Suprapubic skin (tissue), 4 donors: ENCODE results near the gene UVRAG. TPM values are rescaled to one million over a fixed set of nuclear protein-coding genes. Genes with fewer than 3 reads are reported as not detected.

ENCODE experiments used
- DNase-seq, 2 donors: peaks; one replicate each; pipeline ENCODE4 v3.0.0-alpha.2; 2019; ENCODE audit warnings: low spot score in 2 of 2
- H3K27ac ChIP-seq: fragments of 200-600 bp; sonication (generic); one replicate; pipeline ENCODE4 v1.5.1; 2019
- H3K27me3 ChIP-seq: fragments of 200-600 bp; sonication (generic); one replicate; pipeline ENCODE4 v1.5.1; 2019
- H3K36me3 ChIP-seq: fragments of 200-600 bp; sonication (generic); one replicate; pipeline ENCODE4 v1.5.1; 2019
- H3K4me1 ChIP-seq: fragments of 200-600 bp; sonication (generic); one replicate; pipeline ENCODE4 v1.5.1; 2019
- H3K4me3 ChIP-seq: fragments of 200-600 bp; sonication (generic); one replicate; pipeline ENCODE4 v1.5.1; 2019; ENCODE audit warnings: mild to moderate bottlenecking
- H3K9me3 ChIP-seq: fragments of 200-600 bp; sonication (generic); one replicate; pipeline ENCODE4 v1.5.1; 2019
- EP300 ChIP-seq: sonication (generic); formaldehyde crosslinking; IDR thresholded peaks from one replicate; pipeline ENCODE4 v1.6.1; 2017; ENCODE audit warnings: antibody characterized with exemption
- POLR2A ChIP-seq, 2 donors: fragments of 450-650 bp; IDR thresholded peaks; one replicate each; pipeline ENCODE4 v1.6.1; 2017; ENCODE audit warnings: antibody characterized with exemption in 2 of 2, mild to moderate bottlenecking in 2 of 2, moderate library complexity in 2 of 2
- POLR2AphosphoS5 ChIP-seq, 3 donors: sonication (generic); formaldehyde crosslinking; IDR thresholded peaks; one replicate each; pipeline ENCODE4 v1.6.1; 2017; ENCODE audit warnings: antibody characterized with exemption in 3 of 3
- WGBS: methylation state at CpG from one replicate; pipeline ENCODE4 v1.1.5; 2018; 5-methylcytosine and 5-hydroxymethylcytosine counted together
- total RNA-seq, 4 donors: library from RNA; depleted of rRNA; stranded (reverse); fragments of >200 nt; gene quantifications; one replicate each; pipeline ENCODE4 v1.1.0, GENCODE V29; 2016
- TF ChIP-seq, protein P1 (sequence below), 2 donors: fragments of 200-600 bp in 1 of 2; fragments of 450-650 bp in 1 of 2; sonication (generic) in 1 of 2; IDR thresholded peaks; one replicate each; pipeline ENCODE4 v1.5.1; 2016 to 2019; ENCODE audit warnings: antibody characterized with exemption in 2 of 2, mild to moderate bottlenecking in 1 of 2, moderate library complexity in 1 of 2

UVRAG gene
- total RNA-seq, 4 donors from 2014 or later, result 17.5 to 30.0 (median 22.1) TPM

GRCh38 chr11:75939992-75940391, 125.0 kb downstream of the UVRAG start:
- 29% methylated on average over 1 of the region's 1 CpG for WGBS
- no peaks in the 10 kb centered on the region for H3K27me3 ChIP-seq

DNA sequence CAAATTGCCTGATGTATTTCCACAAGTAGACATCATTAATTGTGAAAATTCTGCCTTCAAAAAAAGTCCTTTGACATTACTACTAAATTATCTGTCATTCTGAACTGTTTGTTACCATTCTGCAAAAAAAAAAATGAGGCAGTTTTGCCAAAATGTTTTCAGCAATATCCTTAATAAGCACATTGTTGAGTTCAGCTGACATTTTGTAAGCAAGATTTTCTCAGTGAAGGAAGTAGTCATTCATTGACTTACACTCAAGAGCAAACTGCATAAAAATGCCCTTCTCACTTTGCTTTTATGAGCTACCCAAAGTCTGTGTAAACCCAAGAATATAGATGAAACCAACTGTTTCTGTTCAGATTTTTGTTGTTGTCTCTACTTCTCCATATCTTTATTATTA, 125.9 kb downstream of the UVRAG start:
- Histone ChIP-seq H3K27me3 (no peaks in the 10 kb centered on the region), H3K27ac (no peak overlapping the region), H3K4me3 (no peak overlapping the region), H3K36me3 (no peaks in the 10 kb centered on the region), H3K9me3 (no peaks in the 10 kb centered on the region), H3K4me1 (peaks cover 28% of the 10 kb centered on the region)
- TF ChIP-seq POLR2AphosphoS5 (IDR thresholded peaks at IDR 0.05) (no peak), EP300 (no peak), POLR2A (IDR thresholded peaks at IDR 0.05) (no peak)
- TF ChIP-seq, protein P1, sequence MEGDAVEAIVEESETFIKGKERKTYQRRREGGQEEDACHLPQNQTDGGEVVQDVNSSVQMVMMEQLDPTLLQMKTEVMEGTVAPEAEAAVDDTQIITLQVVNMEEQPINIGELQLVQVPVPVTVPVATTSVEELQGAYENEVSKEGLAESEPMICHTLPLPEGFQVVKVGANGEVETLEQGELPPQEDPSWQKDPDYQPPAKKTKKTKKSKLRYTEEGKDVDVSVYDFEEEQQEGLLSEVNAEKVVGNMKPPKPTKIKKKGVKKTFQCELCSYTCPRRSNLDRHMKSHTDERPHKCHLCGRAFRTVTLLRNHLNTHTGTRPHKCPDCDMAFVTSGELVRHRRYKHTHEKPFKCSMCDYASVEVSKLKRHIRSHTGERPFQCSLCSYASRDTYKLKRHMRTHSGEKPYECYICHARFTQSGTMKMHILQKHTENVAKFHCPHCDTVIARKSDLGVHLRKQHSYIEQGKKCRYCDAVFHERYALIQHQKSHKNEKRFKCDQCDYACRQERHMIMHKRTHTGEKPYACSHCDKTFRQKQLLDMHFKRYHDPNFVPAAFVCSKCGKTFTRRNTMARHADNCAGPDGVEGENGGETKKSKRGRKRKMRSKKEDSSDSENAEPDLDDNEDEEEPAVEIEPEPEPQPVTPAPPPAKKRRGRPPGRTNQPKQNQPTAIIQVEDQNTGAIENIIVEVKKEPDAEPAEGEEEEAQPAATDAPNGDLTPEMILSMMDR (IDR thresholded peaks at IDR 0.05), result no peak
- DNase-seq, result no peak

More at GRCh38 chr11:75939992-75940391, 125.0 kb downstream of the UVRAG start:
- DNase-seq, result no peak
- peaks cover 22% of the 10 kb centered on the region for H3K4me1 ChIP-seq
- H3K27ac ChIP-seq, result no peak overlapping the region
- no peaks in the 10 kb centered on the region for H3K36me3 ChIP-seq
- no peak for TF ChIP-seq POLR2AphosphoS5 (IDR thresholded peaks at IDR 0.05)
- TF ChIP-seq, protein P1 (IDR thresholded peaks at IDR 0.05), result no peak
- no peak for TF ChIP-seq POLR2A (IDR thresholded peaks at IDR 0.05)
- TF ChIP-seq EP300, result no peak
- no peak overlapping the region for H3K4me3 ChIP-seq
- H3K9me3 ChIP-seq, result no peaks in the 10 kb centered on the region

GRCh38 chr11:75944515-75944914, 129.5 kb downstream of the UVRAG start:
- H3K27me3 ChIP-seq, result no peaks in the 10 kb centered on the region
- H3K36me3 ChIP-seq, result no peaks in the 10 kb centered on the region
- H3K9me3 ChIP-seq, result no peaks in the 10 kb centered on the region
- no peak overlapping the region for H3K27ac ChIP-seq
- no peak for DNase-seq
- TF ChIP-seq, protein P1 (IDR thresholded peaks at IDR 0.05), result no peak
- TF ChIP-seq POLR2AphosphoS5 (IDR thresholded peaks at IDR 0.05) (no peak), EP300 (no peak), POLR2A (IDR thresholded peaks at IDR 0.05) (no peak)
- no peak overlapping the region for H3K4me3 ChIP-seq
- WGBS, result 97% methylated on average over 3 of the region's 3 CpGs
- H3K4me1 ChIP-seq, result peaks cover 30% of the 10 kb centered on the region

- no peaks in the 10 kb centered on the region for H3K27me3 ChIP-seq
- H3K9me3 ChIP-seq, result no peaks in the 10 kb centered on the region
- H3K4me3 ChIP-seq, result no peak overlapping the region
- H3K27ac ChIP-seq, result no peak overlapping the region
- TF ChIP-seq, protein P1 (IDR thresholded peaks at IDR 0.05), result no peak
- TF ChIP-seq EP300 (no peak), POLR2AphosphoS5 (IDR thresholded peaks at IDR 0.05) (no peak), POLR2A (IDR thresholded peaks at IDR 0.05) (no peak)
- no peaks in the 10 kb centered on the region for H3K36me3 ChIP-seq
- WGBS, result 86% methylated on average over 1 of the region's 1 CpG
- peaks cover 23% of the 10 kb centered on the region for H3K4me1 ChIP-seq
- DNase-seq, result no peak
Measured at GRCh38 chr11:75945446-75945845, 130.4 kb downstream of the UVRAG start.

DNA sequence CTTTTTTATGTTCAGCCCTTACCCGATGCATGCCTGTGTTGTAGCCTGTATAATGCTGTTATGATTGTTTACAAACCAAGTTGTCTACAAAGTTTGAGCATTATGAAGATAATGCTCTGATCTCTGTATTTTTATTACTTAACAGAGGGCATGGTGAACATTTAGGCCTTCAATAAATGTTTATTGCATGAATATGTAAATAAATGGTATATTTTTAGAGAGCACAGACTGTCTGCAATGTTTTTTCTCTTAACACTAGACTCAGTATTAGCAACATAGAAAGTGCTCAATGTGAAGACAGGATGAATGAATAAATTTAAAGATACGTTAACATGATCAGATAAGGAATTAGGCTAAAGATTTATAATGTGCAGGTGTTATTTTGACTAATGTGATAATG, 130.9 kb downstream of the UVRAG start:
- no peaks in the 10 kb centered on the region for H3K36me3 ChIP-seq
- H3K4me3 ChIP-seq, result no peak overlapping the region
- H3K9me3 ChIP-seq, result no peaks in the 10 kb centered on the region
- H3K4me1 ChIP-seq, result peaks cover 20% of the 10 kb centered on the region
- no peak for DNase-seq
- H3K27me3 ChIP-seq, result no peaks in the 10 kb centered on the region
- WGBS, result 71% methylated on average over 2 of the region's 2 CpGs
- no peak overlapping the region for H3K27ac ChIP-seq
- TF ChIP-seq EP300 (no peak), POLR2AphosphoS5 (IDR thresholded peaks at IDR 0.05) (no peak), POLR2A (IDR thresholded peaks at IDR 0.05) (no peak)
- TF ChIP-seq, protein P1 (IDR thresholded peaks at IDR 0.05), result no peak
